ENCODE measurements around the gene SYT8.
"Not testable (repeated sequence)": the region's sequence is repeated elsewhere in the genome, so short reads cannot be mapped to it uniquely, and the experiment has no call there.

SYT8 gene

DNA sequence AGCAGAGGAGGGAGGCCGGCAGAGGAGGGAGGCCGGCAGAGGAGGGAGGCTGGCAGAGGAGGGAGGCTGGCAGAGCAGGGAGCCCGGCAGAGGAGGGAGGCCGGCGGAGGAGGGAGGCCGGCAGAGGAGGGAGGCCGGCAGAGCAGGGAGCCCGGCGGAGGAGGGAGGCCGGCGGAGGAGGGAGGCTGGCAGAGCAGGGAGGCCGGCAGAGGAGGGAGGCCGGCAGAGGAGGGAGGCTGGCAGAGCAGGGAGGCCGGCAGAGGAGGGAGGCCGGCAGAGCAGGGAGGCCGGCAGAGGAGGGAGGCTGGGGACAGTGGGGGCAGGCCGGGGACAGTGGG is 39.0 kb downstream of the SYT8 start:
- not testable (repeated sequence) for DNase-seq (ENCODE audit: low read depth)

DNA sequence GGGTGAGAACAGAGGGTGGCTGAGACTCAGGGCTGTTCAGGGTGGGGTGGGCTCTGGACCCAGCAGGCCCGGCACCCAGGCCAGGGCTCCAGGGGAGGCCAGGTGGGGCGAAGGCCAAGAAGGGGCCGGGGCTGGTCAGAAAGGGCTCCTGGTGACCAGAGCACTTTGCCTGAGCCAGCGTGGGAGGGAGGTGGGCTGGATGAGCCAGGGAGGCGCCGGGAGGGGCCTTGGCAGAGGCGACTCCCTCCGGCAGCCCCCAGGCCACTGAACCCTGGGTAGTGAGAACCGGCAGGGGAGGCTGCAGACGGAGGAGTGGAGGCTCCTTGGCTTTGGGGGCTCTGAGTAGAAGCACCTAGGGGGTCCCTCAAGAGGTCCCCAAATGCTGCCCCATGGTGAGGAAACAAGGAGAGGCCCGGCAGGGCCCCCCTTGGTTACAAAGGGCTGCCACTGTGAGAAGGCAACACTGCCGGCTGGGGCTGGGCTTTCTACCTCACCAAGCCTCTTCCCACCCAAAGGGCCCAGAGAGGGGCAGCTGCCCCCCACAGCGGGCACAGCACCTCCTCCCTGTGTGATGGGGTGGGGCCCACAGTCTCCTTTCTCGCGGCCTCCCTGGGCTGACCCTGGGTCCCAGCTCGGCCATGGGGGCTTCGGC is 39.8 kb downstream of the SYT8 start:
- DNase-seq (ENCODE audit: low read depth): not testable (repeated sequence)

DNA sequence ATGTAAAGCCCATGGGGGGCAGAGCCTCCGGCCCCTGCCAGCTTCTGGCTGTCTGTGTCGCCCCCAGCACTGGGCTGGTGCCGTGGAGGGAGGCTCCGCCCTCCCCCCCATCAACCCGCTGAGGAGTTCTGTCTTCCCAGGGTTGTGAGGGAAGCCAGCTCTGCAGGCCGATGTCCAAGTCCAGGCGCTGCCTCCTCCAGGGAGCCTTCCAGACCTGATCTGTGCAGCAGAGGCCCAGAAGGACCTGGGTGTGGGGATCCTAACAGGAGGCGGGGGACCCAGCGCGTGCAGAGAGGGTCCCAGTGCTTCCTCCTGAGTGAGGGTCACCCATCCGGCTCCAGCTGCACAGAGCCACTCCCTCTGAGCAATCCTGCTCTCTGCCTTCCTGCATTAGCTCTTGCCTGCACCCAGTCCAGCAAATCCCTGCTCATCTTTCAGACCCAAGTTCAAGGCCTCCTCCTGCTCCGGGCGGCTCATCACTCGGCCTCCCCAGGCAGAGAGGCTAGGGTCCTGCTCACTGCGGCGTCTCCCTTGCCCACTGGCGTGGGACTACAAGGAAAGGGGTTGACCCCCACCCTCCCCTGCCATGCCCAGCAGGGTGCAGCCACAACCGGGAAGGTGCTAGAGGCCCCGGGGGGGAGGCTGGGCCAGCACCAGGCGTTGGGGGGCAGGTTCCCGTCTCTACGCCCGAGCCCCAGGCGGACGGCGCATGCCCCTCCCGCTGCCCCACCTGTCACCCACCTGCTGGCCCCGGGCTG is 40.5 kb downstream of the SYT8 start:
- DNase-seq (ENCODE audit: low read depth): no peak

DNA sequence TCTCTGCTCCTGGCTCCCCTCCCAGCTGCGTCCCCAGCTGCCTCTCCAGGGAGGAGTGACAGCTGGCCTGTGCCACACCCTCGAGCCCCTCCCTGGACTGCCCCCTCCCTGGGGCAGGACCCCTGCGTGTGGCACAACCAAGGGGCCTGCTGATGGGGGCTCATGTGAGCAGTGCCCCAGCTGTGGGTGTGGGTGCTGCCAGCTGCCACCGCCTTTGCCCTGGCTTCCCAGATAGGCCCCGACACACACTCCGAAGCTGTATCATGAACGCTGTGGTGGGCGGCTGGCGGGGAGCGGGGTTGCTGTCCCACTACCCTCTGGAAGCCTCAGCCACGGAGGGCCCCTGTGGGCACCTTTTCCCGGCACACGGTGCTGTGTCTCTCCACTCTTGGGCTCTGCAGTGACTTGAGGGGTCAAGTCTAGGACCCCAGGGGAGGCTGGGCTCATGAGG is 41.1 kb downstream of the SYT8 start:
- DNase-seq (ENCODE audit: low read depth): not testable (repeated sequence)

DNA sequence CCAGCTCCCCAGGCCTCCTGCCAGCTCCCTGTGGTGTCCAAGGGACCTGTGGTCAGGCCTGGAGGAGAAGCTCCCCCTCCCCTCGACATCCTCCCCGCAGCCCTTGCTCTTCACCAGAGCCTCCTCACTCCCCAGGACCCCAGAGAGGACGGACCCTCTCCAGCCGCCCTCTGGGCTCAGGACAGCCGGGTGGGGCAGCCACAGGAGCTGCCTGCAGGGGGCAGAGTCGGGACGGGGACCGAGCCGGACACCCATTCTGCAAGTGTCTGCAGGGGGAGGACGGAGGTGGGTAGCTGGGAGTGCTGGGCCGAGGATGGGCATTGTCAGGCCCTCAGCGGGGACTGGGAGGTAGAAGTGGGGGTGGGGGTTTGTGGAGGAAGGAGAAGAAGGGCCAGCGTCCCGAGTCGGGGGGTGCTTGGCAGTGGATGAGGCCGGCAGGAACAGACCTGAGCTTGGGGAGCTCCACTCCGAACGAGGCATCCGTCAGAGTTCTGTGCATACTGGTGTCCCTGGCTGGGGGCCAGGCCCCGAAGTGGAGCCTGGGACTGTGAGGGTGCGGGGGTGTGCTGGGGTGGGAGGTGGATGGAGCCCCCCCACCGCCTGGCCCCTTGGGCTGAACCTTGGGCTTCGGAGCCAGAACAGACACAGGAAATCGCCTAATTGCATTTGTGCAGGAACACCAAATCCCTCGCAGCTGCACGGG is 41.7 kb downstream of the SYT8 start:
- peak; percentile 93 for DNase-seq (ENCODE audit: low read depth)

DNA sequence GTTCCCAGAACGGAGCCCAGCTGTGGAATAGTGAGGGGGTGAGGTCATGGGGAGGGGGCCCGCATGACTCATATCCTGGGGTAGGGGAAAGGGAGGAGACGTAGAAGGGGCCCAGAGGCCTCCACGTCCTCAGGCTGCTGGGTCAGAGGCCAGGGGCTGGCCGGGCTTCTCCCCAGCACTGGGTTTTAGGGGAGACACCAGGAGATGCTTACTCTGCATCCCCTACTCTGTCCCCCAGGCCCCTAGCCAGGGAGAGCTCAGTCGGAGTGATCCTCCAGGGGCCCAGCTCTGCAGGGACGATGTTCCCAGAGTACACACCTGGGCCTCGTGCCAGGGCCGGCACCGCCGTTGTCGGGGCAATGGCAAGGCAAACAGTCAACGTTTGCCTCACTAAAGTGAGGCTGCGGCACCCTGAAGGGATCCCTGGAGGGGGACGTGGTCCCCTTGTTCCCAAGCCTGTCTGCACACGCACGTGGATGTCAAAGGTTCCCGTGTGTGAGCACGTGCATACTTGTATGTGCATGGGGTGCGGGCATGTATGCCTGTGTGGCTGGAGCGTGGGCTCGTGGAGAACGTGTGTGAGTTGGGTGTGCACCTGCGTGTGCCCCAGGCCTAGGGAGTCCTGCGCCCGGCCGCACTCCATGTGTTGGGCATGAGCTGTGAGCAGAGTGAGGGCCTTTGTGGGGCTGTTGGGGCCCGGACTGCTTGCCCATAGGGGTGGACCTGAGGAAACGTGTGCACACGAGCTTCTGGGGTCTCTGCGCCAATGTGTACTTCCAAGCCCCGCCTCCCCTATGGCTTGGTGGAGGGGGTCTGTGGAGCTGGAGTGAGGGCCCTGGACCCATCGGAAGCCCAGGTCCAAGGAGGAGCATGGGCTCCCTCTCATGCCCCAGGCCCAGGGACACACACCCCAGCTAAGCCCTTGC is 42.7 kb downstream of the SYT8 start:
- DNase-seq (ENCODE audit: low read depth): peak; percentile 61

DNA sequence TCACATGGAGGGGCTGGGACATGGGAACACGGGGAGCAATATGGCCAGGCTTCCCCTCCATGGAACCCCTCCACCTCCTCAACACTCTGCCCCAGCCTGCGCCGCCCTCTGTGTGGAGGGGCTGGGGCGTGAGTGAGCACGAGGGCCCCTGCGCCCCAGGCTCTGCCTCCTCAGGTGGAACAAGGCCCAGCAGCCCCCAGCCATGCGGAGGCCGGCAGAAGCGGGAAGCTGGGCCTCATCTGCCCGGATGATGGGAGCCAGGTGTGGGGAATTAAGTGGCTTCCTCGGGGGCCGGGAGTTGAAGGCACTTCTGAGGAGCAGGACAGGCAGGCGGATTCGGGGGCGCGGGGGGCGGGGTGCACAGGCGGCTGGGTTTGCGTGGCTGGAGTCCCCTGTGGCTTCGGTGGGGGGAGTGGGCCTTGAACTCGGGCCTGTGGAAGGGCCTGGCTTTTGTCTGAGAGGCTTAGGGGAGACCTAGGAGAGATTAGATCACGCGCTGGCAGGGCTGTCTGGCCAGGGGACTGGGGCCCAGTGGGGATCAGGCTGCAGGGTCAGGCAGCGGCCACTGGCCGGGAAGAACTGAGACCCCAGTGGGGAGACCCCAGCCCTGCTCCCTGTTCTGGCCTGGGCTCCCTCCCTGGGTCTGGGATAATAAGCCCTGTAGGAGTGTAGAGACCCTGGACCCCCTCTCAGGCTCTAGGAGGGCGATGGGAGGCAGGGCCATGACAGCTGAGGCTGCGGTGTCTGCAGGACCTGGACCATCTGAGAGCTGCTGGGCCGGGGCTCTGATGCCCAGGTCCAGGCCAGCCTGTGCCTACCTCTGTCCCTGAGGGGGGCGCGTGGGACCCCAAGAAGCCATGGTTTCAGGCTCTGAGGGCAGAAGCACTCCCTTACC is 43.6 kb downstream of the SYT8 start:
- peak; percentile 71 for DNase-seq (ENCODE audit: low read depth)

DNA sequence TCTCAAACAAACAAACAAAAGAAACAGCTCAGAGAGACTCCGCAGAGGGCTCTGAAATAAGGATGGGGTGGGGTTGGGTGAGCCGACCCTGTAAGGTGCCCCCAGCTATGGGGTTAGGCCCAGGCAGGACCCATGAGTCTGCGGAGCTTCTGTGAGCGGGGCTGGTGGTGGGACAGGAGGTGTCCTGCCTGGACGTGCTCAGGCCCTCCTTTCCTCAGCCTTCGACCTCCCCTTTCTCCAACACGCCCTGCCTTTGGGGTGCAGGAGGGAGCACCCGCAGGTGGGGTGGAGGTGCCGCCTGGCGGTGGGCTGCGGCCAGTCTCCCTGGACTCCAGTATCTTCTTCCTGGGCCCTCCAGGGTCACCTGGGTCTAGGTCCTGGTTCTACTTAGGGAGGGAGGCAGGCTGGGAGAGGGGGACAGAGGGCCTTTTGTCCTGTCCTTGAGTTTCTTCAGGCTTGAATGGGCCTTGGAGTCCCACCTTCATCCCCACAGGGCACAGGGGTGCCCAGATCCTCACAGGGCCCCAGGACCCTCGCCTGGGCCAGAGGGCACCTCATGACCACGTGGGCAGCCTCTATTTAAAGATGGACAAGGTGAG is 44.7 kb downstream of the SYT8 start:
- no peak for DNase-seq (ENCODE audit: low read depth)

DNA sequence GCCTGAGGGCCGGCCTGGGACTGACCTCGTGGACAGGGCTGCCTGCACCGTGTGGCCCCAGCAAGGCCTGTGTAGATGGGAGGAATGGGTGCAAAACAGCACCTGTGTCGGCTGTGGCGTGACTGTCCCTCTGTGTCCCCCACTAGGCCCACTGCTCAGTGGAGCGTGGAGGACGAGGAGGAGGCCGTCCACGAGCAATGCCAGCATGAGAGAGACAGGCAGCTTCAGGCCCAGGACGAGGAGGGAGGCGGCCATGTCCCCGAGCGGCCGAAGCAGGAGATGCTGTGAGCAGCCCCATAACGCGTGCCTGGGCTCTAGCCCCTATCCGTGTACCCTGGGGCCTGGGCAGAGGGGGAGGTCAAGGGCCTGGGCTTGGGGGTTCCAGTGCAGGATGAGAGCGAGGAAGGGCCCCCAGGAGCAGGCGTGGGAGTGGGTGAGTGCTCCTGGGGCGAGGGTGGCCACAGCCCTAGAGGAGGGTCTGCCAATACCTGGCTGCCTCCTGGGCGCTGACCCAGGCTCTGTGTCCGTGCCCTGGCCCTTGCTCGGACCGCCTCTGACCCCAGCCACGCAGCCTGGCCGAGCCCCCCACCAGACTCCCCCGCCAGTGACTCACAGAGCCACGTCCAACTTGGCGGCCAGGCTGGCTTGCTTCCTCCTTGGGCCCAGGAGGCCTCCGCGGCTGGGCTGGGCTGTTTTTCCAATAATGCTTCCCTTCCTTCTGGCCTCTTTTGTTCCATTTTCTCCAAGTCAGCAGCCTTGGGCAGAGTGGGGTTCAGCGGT is 45.3 kb downstream of the SYT8 start:
- no peak for DNase-seq (ENCODE audit: low read depth)

DNA sequence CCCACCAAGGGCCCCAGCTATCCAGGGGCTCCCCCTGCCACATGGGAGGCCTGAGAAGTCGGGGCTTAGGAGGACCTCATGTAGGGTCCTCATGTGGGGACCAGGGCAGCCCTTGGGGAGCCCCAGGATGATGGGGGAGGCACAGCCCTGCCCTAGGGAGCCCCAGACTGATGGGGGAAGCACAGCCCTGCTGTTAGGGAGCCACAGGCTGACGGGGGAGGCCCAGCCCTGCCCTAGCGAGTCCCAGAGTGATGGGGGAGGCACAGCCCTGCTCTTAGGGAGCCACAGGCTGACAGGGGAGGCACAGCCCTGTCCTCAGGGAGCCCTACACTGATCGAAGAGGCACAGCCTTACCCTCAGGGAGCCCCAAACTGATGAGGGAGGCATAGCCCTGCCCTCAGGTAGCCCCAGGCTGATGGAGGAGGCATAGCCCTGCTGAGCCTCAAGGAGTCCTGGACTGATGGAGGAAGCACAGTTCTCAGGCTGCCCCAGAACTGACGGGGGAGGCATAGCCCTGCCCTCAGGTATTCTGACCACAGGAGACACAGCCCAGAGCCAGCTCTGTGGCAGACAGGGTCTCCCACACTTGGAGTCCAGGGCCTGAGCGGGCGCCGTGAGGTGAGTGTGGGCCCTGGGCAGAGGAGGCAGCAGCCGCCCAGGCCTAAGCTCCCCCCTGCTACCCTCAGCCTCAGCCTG is 46.1 kb downstream of the SYT8 start:
- no peak for DNase-seq (ENCODE audit: low read depth)

DNA sequence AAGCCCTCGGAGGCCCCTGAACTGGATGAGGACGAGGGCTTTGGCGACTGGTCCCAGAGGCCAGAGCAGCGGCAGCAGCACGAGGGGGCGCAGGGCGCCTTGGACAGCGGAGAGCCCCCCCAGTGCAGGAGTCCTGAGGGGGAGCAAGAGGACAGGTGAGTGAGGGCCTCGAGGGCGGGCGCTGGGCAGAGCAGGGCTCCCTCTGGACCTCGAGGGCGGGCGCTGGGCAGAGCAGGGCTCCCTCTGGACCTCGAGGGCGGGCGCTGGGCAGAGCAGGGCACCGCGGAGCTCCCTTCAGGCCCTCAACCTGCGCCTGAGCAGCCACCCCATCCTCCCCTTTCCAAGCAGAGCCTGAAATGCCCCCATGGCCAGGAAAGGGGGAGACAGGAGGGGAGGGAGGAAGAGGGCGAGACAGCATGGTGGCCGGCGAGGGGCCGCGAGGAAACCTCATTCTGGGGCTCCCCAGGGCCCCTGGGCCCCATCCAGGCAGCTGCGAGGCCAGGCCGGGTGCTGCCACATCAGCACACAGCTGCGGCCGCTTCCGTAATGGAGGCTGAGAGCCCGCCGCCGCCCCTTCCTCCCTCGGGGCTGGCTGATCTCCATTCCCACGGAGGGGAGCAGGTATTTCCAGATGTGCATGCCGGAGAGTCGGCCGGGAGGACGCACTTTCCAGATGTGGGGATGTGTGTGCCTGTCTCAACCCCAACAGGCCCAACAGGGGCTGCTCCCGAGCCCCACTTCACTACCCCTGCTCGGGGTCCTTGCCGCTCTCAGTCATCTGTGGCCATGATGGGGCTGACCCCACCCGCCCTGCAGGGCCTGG is 46.9 kb downstream of the SYT8 start:
- DNase-seq (ENCODE audit: low read depth): no peak

DNA sequence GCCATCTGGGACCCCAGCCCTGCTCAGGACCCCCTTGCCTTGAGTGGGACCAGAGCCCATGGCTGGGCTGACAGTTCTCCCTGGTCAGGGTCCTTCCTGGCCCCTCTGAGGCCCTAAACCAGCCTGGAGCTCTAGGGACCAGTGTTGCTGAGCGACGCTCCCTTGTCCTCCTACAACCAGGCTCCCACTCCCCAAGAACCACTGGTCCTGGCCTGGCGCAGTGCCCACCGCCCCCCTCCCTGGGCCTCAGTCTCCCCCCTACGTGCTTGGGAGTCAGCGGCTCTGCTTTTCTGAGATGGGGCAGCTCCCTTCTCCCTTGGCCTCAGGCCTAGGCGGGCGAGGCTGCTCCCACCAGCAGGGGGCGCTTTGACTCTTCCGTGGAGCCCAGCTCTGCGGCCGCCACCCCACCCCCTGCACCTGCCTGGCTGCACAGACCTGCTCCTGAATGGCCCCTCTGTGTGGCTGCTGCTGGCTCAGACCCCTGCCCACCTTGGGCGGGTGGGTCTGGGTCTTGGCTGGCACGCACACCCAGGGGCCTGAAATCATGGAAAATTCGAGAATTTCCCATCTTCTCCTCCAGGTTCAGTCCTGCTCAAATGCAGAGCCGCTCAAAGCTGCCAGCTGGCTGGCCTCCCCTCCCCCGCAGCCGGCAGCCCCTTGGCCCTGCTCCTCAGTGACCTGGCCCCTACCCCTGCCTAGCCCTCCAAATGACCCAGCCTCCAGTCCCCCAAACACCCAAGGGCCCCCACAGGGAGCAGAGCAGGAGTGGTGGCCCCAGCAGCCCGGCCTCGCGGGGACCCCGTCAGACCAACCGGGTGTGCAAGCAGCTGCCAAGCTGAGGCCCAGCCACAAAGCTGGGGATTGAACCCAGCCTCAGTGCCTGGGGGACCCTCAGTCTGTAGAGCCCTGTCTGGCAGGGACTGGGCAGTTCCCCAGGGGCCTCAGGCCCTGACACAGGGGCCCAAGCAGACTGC is 47.8 kb downstream of the SYT8 start:
- DNase-seq (ENCODE audit: low read depth): peak; percentile 53

DNA sequence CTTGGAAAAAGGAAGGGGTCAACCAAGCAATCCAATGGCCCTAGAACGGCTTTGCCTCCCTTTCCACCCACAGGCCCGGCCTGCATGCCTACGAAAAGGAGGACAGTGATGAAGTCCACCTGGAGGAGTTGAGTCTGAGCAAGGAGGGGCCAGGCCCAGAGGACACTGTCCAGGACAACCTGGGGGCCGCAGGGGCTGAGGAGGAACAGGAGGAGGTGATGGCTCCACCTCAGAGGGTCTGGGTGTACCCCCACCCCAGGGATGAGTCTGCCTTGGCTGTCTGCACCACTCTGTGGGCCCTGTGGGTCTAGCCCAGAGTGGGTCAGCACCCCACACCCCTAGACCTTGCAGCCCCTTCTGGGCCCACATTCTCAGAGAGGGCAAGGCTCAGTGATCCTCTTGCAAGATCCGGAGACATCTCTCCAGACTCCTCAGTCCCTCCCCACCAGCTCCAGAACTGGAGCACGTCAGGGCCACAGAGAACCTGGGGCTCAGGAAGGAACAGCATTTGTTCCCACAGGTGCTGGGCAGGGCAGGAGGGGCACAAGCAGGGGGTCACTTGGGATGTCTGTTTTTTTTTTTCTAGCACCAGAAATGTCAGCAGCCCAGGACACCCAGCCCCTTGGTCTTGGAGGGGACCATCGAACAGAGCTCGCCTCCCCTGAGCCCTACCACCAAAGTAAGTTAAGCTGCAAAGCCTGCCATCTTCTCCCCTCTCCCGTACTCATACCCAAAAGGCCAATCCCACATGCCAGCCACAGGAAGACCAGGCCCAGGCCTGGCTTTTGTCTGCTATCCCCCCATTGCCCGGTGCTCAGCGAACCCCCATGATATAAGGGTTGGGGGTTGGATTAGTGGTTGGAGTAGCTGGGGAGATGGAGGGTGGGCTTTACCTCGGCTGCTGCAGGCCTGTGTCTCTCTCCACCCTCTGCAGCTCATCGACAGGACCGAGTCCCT is 48.8 kb downstream of the SYT8 start:
- DNase-seq (ENCODE audit: low read depth): no peak

DNA sequence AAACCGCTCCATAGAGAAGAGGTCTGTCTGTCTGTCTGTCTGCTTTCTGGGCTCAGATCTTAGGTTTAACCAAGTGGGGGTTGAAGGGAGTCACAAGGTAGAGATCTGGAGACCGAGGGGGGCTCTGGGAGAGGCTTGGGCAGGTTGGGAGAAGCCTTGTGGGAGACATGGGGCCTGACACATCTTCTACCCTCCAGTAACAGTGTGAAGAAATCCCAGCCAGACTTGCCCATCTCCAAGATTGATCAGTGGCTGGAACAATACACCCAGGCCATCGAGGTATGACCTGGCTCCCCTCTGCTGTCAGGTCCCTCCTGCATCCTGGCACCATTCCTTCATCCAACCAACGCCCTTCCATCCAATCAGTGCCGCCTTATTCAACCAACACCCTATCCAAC is 49.5 kb downstream of the SYT8 start:
- DNase-seq (ENCODE audit: low read depth): no peak

DNA sequence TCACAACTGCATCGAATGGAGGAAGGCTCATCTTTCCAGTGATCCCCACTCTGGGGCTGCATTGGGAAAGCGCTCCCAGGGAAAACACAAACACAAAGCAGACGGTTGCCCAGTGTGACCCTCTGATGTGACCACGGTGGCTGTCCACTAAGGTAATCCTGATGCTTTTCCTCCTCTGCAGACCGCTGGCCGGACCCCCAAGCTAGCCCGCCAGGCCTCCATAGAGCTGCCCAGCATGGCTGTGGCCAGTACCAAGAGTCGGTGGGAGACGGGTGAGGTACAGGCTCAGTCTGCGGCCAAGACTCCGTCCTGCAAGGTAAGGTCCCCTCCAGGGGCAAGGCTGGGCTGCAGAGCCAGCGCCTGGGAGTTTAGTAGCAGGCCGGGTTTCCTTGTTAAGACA is 51.8 kb downstream of the SYT8 start:
- not testable (repeated sequence) for DNase-seq (ENCODE audit: low read depth)

Data from amniotic epithelial cell (primary cell).